GM19467 (cell line): ENCODE data around the gene THBS2.

Source experiments
- ATAC-seq: cut with Tn5 transposase; IDR thresholded peaks from one replicate; pipeline ENCODE4 v1.9.1; 2021; ENCODE audit warnings: mild to moderate bottlenecking, moderate library complexity; ENCODE audit not compliant: unreplicated experiment

The THBS2 gene

GRCh38 chr6:169251371-169251802 lies 2.3 kb downstream of the THBS2 start:
- no peak for ATAC-seq

GRCh38 chr6:169250660-169251059 lies 3.0 kb downstream of the THBS2 start:
- ATAC-seq = no peak

GRCh38 chr6:169249057-169249456 lies 4.6 kb downstream of the THBS2 start:
- ATAC-seq = no peak

GRCh38 chr6:169248521-169248971 lies 5.1 kb downstream of the THBS2 start:
- ATAC-seq = no peak

- no peak for ATAC-seq
Observed at GRCh38 chr6:169247991-169248390, 5.7 kb downstream of the THBS2 start.

- no peak for ATAC-seq
Observed at GRCh38 chr6:169247419-169247818, 6.2 kb downstream of the THBS2 start.

- no peak for ATAC-seq
Observed at GRCh38 chr6:169246445-169246844, 7.2 kb downstream of the THBS2 start.

GRCh38 chr6:169244684-169245383 lies 8.8 kb downstream of the THBS2 start:
- no peak for ATAC-seq

- ATAC-seq = no peak
Observed at GRCh38 chr6:169243661-169244060, 10.0 kb downstream of the THBS2 start.

- no peak for ATAC-seq
Observed at GRCh38 chr6:169243186-169243585, 10.5 kb downstream of the THBS2 start.

- ATAC-seq = no peak
Observed at GRCh38 chr6:169241688-169242350, 11.8 kb downstream of the THBS2 start.

GRCh38 chr6:169240591-169241390 lies 12.9 kb downstream of the THBS2 start:
- no peak for ATAC-seq

GRCh38 chr6:169240125-169240524 lies 13.5 kb downstream of the THBS2 start:
- ATAC-seq = no peak

- no peak for ATAC-seq
Observed at GRCh38 chr6:169239181-169239580, 14.5 kb downstream of the THBS2 start.

GRCh38 chr6:169238766-169239165 lies 14.9 kb downstream of the THBS2 start:
- no peak for ATAC-seq

- ATAC-seq = no peak
Observed at GRCh38 chr6:169237496-169238134, 16.0 kb downstream of the THBS2 start.

GRCh38 chr6:169236988-169237387 lies 16.7 kb downstream of the THBS2 start:
- no peak for ATAC-seq

- no peak for ATAC-seq
Observed at GRCh38 chr6:169236545-169236944, 17.1 kb downstream of the THBS2 start.

GRCh38 chr6:169235286-169235685 lies 18.4 kb downstream of the THBS2 start:
- no peak for ATAC-seq

- no peak for ATAC-seq
Observed at GRCh38 chr6:169234634-169235033, 19.0 kb downstream of the THBS2 start.

- ATAC-seq = no peak
Observed at GRCh38 chr6:169233832-169234231, 19.8 kb downstream of the THBS2 start.
